MCF 10A (cell line): ENCODE results near the gene AVPR1B. TPM values are rescaled to one million over a fixed set of nuclear protein-coding genes. Genes with fewer than 3 reads are reported as not detected.

Experiments used
- BruUV-seq: library from RNA; stranded (reverse); fragments of 400-500 nt; replicated peaks from 2 replicates; lab custom pipeline; 2021; lab: Mats Ljungman, UMichigan
- CTCF ChIA-PET: fragments of 300-600 bp; sonication (Branson Sonifier 250); formaldehyde crosslinking; extraction: SDS; loops from one replicate; lab custom pipeline; 2021; ENCODE audit warnings: antibody characterized with exemption, inconsistent platforms; lab: Yijun Ruan, JAX
- POLR2A ChIA-PET: fragments of 300-600, 350-650 bp; sonication (Branson Sonifier 250); formaldehyde crosslinking; extraction: SDS; loops from one replicate; lab custom pipeline; 2020; ENCODE audit warnings: antibody characterized with exemption, inconsistent platforms; lab: Yijun Ruan, JAX
- DNase-seq: peaks from one replicate; pipeline ENCODE4 v3.0.0-alpha.2; 2018; ENCODE audit not compliant: unreplicated experiment
- H3K27ac Mint-ChIP-seq: one replicate; pipeline ENCODE4 v1.8.0; 2022; ENCODE audit warnings: mild to moderate bottlenecking, low read depth, mixed read lengths; ENCODE audit not compliant: unreplicated experiment
- H3K27me3 Mint-ChIP-seq: one replicate; pipeline ENCODE4 v1.8.0; 2022; ENCODE audit warnings: mixed read lengths; ENCODE audit not compliant: insufficient read depth, unreplicated experiment
- H3K36me3 Mint-ChIP-seq: one replicate; pipeline ENCODE4 v1.8.0; 2022; ENCODE audit warnings: mild to moderate bottlenecking, moderate library complexity, mixed read lengths; ENCODE audit not compliant: insufficient read depth, unreplicated experiment
- H3K4me1 Mint-ChIP-seq: one replicate; pipeline ENCODE4 v1.8.0; 2022; ENCODE audit warnings: mixed read lengths; ENCODE audit not compliant: insufficient read depth, unreplicated experiment
- H3K4me3 Mint-ChIP-seq: one replicate; pipeline ENCODE4 v1.8.0; 2022; ENCODE audit warnings: mild to moderate bottlenecking, moderate library complexity, mixed read lengths; ENCODE audit not compliant: unreplicated experiment
- H3K9me3 Mint-ChIP-seq: one replicate; pipeline ENCODE4 v1.8.0; 2022; ENCODE audit warnings: mixed read lengths; ENCODE audit not compliant: unreplicated experiment
- intact Hi-C: fragments of 100-400 bp; cut with micrococcal nuclease; formaldehyde crosslinking; loops from 2 replicates; pipeline ENCODE4 v1.14.1; 2022
- total RNA-seq: library from RNA; stranded (reverse); gene quantifications from 2 replicates; pipeline ENCODE4 v1.2.3, GENCODE V29; 2022
- TF ChIP-seq, protein P1 (sequence below): fragments of 200-600 bp; IDR thresholded peaks from one replicate; pipeline ENCODE4 v1.8.0; 2022; ENCODE audit warnings: antibody characterized with exemption, mild to moderate bottlenecking; ENCODE audit not compliant: unreplicated experiment

The AVPR1B gene
- total RNA-seq, 1 experiment from 2014 or later, result not detected

DNA sequence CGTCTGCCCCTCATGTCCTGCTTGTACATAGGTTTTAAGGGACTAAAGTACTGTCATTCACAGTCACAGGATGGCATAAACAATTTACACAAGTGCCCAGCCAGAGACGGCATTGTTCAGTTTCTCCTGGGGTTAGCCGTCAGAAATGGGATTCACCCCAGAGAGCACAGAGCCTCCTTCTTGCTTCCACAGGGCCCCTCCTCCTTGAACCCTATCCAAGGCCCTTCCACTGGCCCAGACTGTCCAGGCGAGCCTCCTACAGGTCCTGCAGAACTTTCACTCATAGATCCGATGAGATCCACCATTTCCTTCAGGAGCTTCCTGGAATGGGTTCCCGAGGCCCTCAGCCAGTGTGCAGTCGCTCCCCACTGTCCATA is 10.0 kb downstream of the AVPR1B start:
- ChIA-PET CTCF (interaction anchor here (0.6 to 26.9 kb wide), 19 partner anchors 14 to 506 kb away, joined by 3 to 517 read pairs (median 8); partner anchors contain the start of gene RAB7B), POLR2A (interaction anchor here (0.6 to 5.1 kb wide), 10 partner anchors 18 to 316 kb away, joined by 3 to 68 read pairs (median 6); partner anchors contain the start of gene RAB7B)
- Mint-ChIP-seq H3K27me3 (no peaks in the 10 kb centered on the region), H3K36me3 (no peaks in the 10 kb centered on the region), H3K9me3 (no peaks in the 10 kb centered on the region), H3K27ac (no peak overlapping the region), H3K4me3 (no peak overlapping the region), H3K4me1 (peaks cover 13% of the 10 kb centered on the region)
- no TSS peak for BruUV-seq
- intact Hi-C loops, result no loop called here
- TF ChIP-seq, protein P1, sequence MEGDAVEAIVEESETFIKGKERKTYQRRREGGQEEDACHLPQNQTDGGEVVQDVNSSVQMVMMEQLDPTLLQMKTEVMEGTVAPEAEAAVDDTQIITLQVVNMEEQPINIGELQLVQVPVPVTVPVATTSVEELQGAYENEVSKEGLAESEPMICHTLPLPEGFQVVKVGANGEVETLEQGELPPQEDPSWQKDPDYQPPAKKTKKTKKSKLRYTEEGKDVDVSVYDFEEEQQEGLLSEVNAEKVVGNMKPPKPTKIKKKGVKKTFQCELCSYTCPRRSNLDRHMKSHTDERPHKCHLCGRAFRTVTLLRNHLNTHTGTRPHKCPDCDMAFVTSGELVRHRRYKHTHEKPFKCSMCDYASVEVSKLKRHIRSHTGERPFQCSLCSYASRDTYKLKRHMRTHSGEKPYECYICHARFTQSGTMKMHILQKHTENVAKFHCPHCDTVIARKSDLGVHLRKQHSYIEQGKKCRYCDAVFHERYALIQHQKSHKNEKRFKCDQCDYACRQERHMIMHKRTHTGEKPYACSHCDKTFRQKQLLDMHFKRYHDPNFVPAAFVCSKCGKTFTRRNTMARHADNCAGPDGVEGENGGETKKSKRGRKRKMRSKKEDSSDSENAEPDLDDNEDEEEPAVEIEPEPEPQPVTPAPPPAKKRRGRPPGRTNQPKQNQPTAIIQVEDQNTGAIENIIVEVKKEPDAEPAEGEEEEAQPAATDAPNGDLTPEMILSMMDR, result no peak
- DNase-seq, result no peak

DNA sequence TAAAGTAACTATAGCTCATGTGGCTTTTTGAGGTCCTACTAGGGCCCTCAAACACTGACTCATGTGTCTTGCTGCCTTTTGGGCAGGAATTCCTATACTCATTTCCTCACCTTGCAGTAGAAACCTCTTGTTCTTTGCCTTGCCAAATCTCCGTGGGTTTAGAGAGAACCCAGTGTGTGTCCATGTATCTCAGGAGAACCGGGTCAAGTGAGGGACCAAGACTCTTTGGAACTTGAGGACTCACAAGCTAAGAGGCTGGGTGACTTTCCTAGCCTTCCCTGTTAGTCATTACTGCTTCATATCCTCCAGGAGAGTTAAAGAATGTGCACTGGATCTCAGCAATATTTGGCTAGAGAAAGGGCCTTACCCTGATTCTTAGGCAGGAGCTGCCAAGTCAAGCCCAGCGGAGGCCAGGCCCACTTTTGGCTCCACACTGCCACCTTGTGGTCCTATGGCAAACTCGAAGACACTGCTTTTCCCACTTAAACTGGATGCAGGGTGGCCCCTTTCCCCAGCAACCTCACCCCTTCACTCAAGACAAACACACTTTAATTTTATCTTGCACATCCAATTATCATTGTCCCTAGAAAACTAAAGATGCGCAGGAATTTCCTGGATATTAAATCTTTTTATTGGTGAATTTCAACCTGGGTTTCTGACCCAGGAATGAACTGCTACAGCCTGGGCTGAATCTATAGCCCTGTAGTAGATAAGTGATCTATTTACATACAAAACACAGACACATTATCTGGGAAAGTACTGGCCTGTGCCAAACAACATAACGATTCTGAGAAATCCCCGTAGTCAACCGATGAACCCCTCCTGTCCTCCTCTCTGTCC is 10.6 kb downstream of the AVPR1B start:
- Mint-ChIP-seq H3K4me1 (peaks cover 9% of the 10 kb centered on the region), H3K27ac (no peak overlapping the region), H3K36me3 (no peaks in the 10 kb centered on the region), H3K4me3 (no peak overlapping the region), H3K27me3 (peaks cover 5% of the 10 kb centered on the region), H3K9me3 (no peaks in the 10 kb centered on the region)
- ChIA-PET POLR2A (interaction anchor here (0.6 to 5.1 kb wide), 15 partner anchors 17 to 385 kb away, joined by 3 to 68 read pairs (median 4); partner anchors contain the start of gene RAB7B), CTCF (interaction anchor here (0.5 to 26.9 kb wide), 48 partner anchors 8 to 1037 kb away, joined by 3 to 517 read pairs (median 5); partner anchors contain the start of genes AVPR1B, CTSE and RAB7B)
- DNase-seq, result peak; percentile 96
- no TSS peak for BruUV-seq
- TF ChIP-seq, protein P1, result peak; percentile 99
- intact Hi-C loops, result loop anchor here (1.0 kb wide), 5 partner anchors 76 to 447 kb away; no protein-coding TSS in a partner anchor

DNA sequence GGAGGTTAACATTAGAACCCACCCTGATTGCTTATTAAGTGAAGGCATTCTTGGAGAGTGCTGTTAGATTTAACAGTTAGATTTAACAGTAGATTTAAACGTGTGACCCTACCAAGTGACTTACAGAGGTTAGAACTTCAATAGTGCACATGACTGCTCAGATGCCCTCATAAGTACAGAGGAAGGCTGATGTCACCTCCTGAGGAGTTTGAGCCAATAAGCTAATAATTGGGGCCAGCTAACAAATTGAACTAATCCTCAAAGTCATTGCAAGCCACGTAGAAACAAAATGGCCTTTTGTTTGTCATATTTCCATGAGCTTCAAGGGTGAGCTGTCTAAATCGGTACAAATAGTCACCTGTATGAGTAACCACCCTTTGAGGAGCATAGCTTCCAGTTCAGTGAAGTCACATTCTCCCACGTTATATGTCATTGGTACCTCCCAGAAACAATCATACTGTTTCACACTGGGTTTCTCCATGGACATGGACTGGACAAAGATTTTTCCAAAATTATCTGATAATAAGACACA is 11.7 kb downstream of the AVPR1B start:
- Mint-ChIP-seq H3K36me3 (no peaks in the 10 kb centered on the region), H3K27me3 (peaks cover 16% of the 10 kb centered on the region), H3K27ac (no peak overlapping the region), H3K4me3 (no peak overlapping the region), H3K9me3 (no peaks in the 10 kb centered on the region), H3K4me1 (peaks cover 6% of the 10 kb centered on the region)
- ChIA-PET POLR2A (interaction anchor here (0.6 to 5.1 kb wide), 16 partner anchors 22 to 384 kb away, joined by 3 to 68 read pairs (median 4); partner anchors contain the start of gene RAB7B), CTCF (interaction anchor here (0.6 to 26.9 kb wide), 40 partner anchors 9 to 459 kb away, joined by 3 to 517 read pairs (median 6); partner anchors contain the start of gene RAB7B)
- DNase-seq, result no peak
- BruUV-seq, result no TSS peak
- TF ChIP-seq, protein P1, result no peak
- intact Hi-C loops, result no loop called here

DNA sequence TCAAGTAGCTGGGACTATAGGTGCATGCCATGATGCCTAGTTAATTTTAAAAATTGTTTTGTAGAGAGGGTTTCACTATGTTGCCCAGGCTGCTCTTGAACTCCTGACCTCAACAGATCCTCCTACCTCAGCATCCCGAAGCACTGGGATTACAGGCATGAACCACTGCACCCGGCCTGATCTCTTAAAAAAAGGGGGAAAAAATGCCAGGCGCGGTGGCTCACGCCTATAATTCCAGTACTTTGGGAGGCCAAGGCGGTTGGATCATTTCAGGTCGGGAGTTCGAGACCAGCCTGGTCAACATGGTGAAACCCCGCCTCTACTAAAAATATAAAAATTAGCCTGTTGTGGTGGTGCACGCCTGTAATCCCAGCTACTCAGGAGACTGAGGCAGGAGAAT is 13.2 kb downstream of the AVPR1B start:
- BruUV-seq, result no TSS peak
- no peak for DNase-seq
- intact Hi-C loops, result no loop called here
- TF ChIP-seq, protein P1, result no peak
- no peak overlapping the region for H3K4me3 Mint-ChIP-seq
- H3K4me1 Mint-ChIP-seq, result peaks cover 6% of the 10 kb centered on the region
- ChIA-PET POLR2A (interaction anchor here (0.7 to 5.1 kb wide), 4 partner anchors 73 to 184 kb away, joined by 3 to 68 read pairs (median 6); no protein-coding TSS in a partner anchor), CTCF (interaction anchor here (0.7 to 26.9 kb wide), 12 partner anchors 10 to 312 kb away, joined by 3 to 517 read pairs (median 4); no protein-coding TSS in a partner anchor)
- H3K27me3 Mint-ChIP-seq, result peaks cover 30% of the 10 kb centered on the region
- H3K36me3 Mint-ChIP-seq, result no peaks in the 10 kb centered on the region
- H3K9me3 Mint-ChIP-seq, result no peaks in the 10 kb centered on the region
- H3K27ac Mint-ChIP-seq, result no peak overlapping the region
